Endothelial cell of umbilical vein (primary cell): Measurements from ENCODE around the gene MEX3C. TPM values are rescaled to one million over a fixed set of nuclear protein-coding genes. Genes with fewer than 3 reads are reported as not detected.

ENCODE experiments used
- BruUV-seq: library from RNA; stranded (reverse); fragments of 400-500 nt; replicated peaks from 2 replicates; lab custom pipeline; 2021; lab: Mats Ljungman, UMichigan
- CTCF ChIA-PET: fragments of 300-600, 350-600 bp; sonication (Branson Sonifier 250); formaldehyde crosslinking; loops from one replicate; lab custom pipeline; 2021; ENCODE audit warnings: antibody characterized with exemption, inconsistent platforms; lab: Charles Lee
- POLR2A ChIA-PET: fragments of 300-600, 350-600 bp; sonication (Branson Sonifier 250); formaldehyde crosslinking; loops from one replicate; lab custom pipeline; 2021; ENCODE audit warnings: antibody characterized with exemption, inconsistent platforms; lab: Charles Lee
- DNase-seq: peaks from one replicate; pipeline ENCODE4 v3.0.0-alpha.2; 2011; ENCODE audit warnings: low read depth, low spot score
- FAIRE-seq: peaks from 2 replicates; lab custom pipeline; 2011; peaks lifted over from hg19 to GRCh38; lab: Jason Lieb, UNC
- H2AFZ ChIP-seq: 2 replicates; pipeline ENCODE4 v1.6.0; 2012; ENCODE audit warnings: low read depth, low read length, control low read depth, inconsistent platforms
- H3K27ac ChIP-seq: 2 replicates; pipeline ENCODE4 v1.5.1; 2011; ENCODE audit warnings: low read depth, mild to moderate bottlenecking, control low read depth, low read length, moderate library complexity; ENCODE audit not compliant: insufficient read depth
- H3K27me3 ChIP-seq, 2 experiments: 2 replicates each; pipeline versions ENCODE4 v1.6.0 to v1.6.1; 2011; ENCODE audit warnings: low read length in 2 of 2, mixed read lengths in 1 of 2; ENCODE audit not compliant: control insufficient read depth in 2 of 2, insufficient read depth in 2 of 2
- H3K36me3 ChIP-seq, 2 experiments: 2 replicates in 1 of 2; 3 replicates in 1 of 2; pipeline ENCODE4 v1.5.1; 2011; ENCODE audit warnings: low read length in 2 of 2, mild to moderate bottlenecking in 1 of 2, moderate library complexity in 1 of 2; ENCODE audit not compliant: control insufficient read depth in 2 of 2, insufficient read depth in 2 of 2; ENCODE audit errors: extremely low read depth in 1 of 2
- H3K4me1 ChIP-seq: 3 replicates; pipeline ENCODE4 v1.5.1; 2011; ENCODE audit warnings: mild to moderate bottlenecking, low read length; ENCODE audit not compliant: control insufficient read depth, insufficient read depth; ENCODE audit errors: extremely low read depth
- H3K4me2 ChIP-seq: 2 replicates; pipeline ENCODE4 v1.6.1; 2011; ENCODE audit warnings: low read length, control low read depth, mixed read lengths; ENCODE audit not compliant: insufficient read depth
- H3K4me3 ChIP-seq, 3 experiments: fragments of 200-600 bp in 1 of 3; sonication (generic), shearing (Covaris generic) in 1 of 3; replicated peaks in 1 of 3; 2 replicates each; pipeline ENCODE4 v1.5.1; 2011 to 2016; ENCODE audit warnings: control low read depth in 3 of 3, low read length in 3 of 3, mild to moderate bottlenecking in 2 of 3, inconsistent platforms in 1 of 3, low read depth in 1 of 3, moderate library complexity in 1 of 3; ENCODE audit not compliant: insufficient read depth in 1 of 3
- H3K79me2 ChIP-seq: 2 replicates; pipeline ENCODE4 v1.6.0; 2012; ENCODE audit warnings: low read length, inconsistent platforms; ENCODE audit not compliant: control insufficient read depth, insufficient read depth
- H3K9ac ChIP-seq: replicated peaks from 2 replicates; pipeline ENCODE3; 2011; ENCODE audit warnings: low read length, control low read depth; ENCODE audit not compliant: insufficient read depth; ENCODE audit errors: extremely low read depth
- H3K9me1 ChIP-seq: replicated peaks from 3 replicates; pipeline ENCODE4 v1.6.0; 2011; ENCODE audit warnings: mild to moderate bottlenecking, low read length; ENCODE audit not compliant: control insufficient read depth, insufficient read depth; ENCODE audit errors: extremely low read depth
- H3K9me3 ChIP-seq: replicated peaks from 2 replicates; pipeline ENCODE4 v1.5.1; 2012; ENCODE audit warnings: low read length, inconsistent platforms; ENCODE audit not compliant: control insufficient read depth, insufficient read depth
- H4K20me1 ChIP-seq: replicated peaks from 2 replicates; pipeline ENCODE3; 2011; ENCODE audit warnings: mild to moderate bottlenecking, low read length; ENCODE audit not compliant: control insufficient read depth, insufficient read depth; ENCODE audit errors: extremely low read depth
- EZH2 ChIP-seq: IDR thresholded peaks from 2 replicates; pipeline ENCODE4 v1.6.1; 2012; ENCODE audit warnings: borderline replicate concordance, low read depth, mild to moderate bottlenecking, moderate library complexity, low read length, inconsistent platforms; ENCODE audit not compliant: severe bottlenecking
- FOS ChIP-seq: IDR thresholded peaks from 2 replicates; pipeline ENCODE4 v1.6.1; 2011; ENCODE audit warnings: mild to moderate bottlenecking, low read length, moderate library complexity, borderline replicate concordance; ENCODE audit not compliant: insufficient read depth
- GATA2 ChIP-seq: IDR thresholded peaks from 2 replicates; pipeline ENCODE4 v1.7.0; 2011; ENCODE audit warnings: low read depth, mild to moderate bottlenecking, moderate library complexity, mixed read lengths, low read length; ENCODE audit not compliant: insufficient read length, insufficient read depth
- JUN ChIP-seq: IDR thresholded peaks from 2 replicates; pipeline ENCODE4 v1.6.1; 2011; ENCODE audit warnings: borderline replicate concordance, low read depth; ENCODE audit not compliant: insufficient read length, insufficient read depth
- MYC ChIP-seq: IDR thresholded peaks from one replicate; pipeline ENCODE4 v1.6.1; 2011; ENCODE audit warnings: mild to moderate bottlenecking, low read depth, low read length
- POLR2A ChIP-seq: IDR thresholded peaks from 2 replicates; pipeline ENCODE4 v1.6.1; 2012; ENCODE audit warnings: low read depth, mild to moderate bottlenecking, control low read depth, low read length
- POLR2AphosphoS5 ChIP-seq: IDR thresholded peaks from 2 replicates; pipeline ENCODE4 v1.6.1; 2012; ENCODE audit warnings: low read depth, mild to moderate bottlenecking, control low read depth, low read length, moderate library complexity; ENCODE audit not compliant: insufficient read depth
- dilution Hi-C: fragments of 300-500 bp; cut with MboI; formaldehyde crosslinking; loops from one replicate; pipeline ENCODE4 v1.15.0; 2019; ENCODE audit warnings: low sequenced_read_pairs; ENCODE audit not compliant: extremely low pct_ligation_motif_present
- intact Hi-C: fragments of 100-400 bp; cut with micrococcal nuclease; formaldehyde crosslinking; loops from one replicate; pipeline ENCODE4 v1.10.0; 2022
- polyA plus RNA-seq, 4 experiments: library from polyadenylated mRNA; depleted of rRNA in 3 of 4; stranded (reverse) in 3 of 4; unstranded in 1 of 4; fragments of >200 nt; gene quantifications; 2 replicates each; pipeline versions ENCODE4 v1.2.1 to v1.2.3, GENCODE V29; 2011 to 2012; ENCODE audit warnings: missing spikeins in 1 of 4
- total RNA-seq: library from RNA; stranded (reverse); gene quantifications from 2 replicates; pipeline ENCODE4 v1.2.3, GENCODE V29; 2021
- TF ChIP-seq, protein P1 (sequence below): IDR thresholded peaks from 2 replicates; pipeline ENCODE4 v1.6.1; 2011; ENCODE audit not compliant: insufficient read depth, insufficient read length
- TF ChIP-seq, protein P2 (sequence below), 2 donors: IDR thresholded peaks; 1 replicate in 1 of 2; 2 replicates in 1 of 2; pipeline ENCODE4 v1.5.1; 2011; ENCODE audit warnings: low read length in 2 of 2, mild to moderate bottlenecking in 2 of 2, moderate library complexity in 2 of 2, control low read depth in 1 of 2, inconsistent platforms in 1 of 2, low read depth in 1 of 2; ENCODE audit not compliant: insufficient read depth in 1 of 2; ENCODE audit errors: extremely low read depth in 1 of 2

Gene MEX3C
- total and polyA plus RNA-seq, 2 donors (not counting 3 experiments of a cell fraction or from before 2014, with no cell fraction given) = 23.4 to 45.7 TPM

DNA sequence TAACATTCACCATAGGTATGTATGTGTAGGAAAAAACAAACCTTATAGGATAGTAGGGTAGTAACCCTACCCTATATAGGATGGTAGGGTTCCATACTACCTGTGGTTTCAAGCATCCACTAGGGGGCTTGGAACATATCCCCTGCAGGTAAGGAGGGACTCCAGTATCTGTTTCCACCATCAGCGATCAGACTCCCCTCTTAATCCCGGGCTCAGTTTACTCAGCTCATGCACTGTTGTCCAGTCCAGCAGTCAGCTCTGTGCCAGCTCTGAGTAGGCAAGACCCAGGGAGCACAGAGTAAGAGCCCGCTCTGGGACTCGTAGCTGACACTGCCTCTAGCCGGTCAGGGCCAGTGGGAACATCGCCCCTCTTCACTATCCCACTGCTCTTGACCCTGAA lies 61.7 kb downstream of the MEX3C start:
- Histone ChIP-seq H3K9me3 (no peaks in the 10 kb centered on the region), H3K4me1 (no peaks in the 10 kb centered on the region), H2AFZ (no peak overlapping the region), H3K9me1 (no peaks in the 10 kb centered on the region), H3K27ac (no peak overlapping the region), H3K36me3 (no peaks in the 10 kb centered on the region), H3K4me2 (no peak overlapping the region), H4K20me1 (no peaks in the 10 kb centered on the region), H3K9ac (no peak overlapping the region), H3K27me3 (no peaks in the 10 kb centered on the region), H3K4me3 (no peak overlapping the region), H3K79me2 (no peaks in the 10 kb centered on the region)
- intact Hi-C loops = no loop called here
- TF ChIP-seq POLR2AphosphoS5 (no peak), GATA2 (no peak), EZH2 (no peak), POLR2A (no peak), FOS (no peak), JUN (no peak), MYC (no peak)
- TF ChIP-seq, protein P1, sequence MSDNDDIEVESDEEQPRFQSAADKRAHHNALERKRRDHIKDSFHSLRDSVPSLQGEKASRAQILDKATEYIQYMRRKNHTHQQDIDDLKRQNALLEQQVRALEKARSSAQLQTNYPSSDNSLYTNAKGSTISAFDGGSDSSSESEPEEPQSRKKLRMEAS = no peak
- TF ChIP-seq, protein P2, sequence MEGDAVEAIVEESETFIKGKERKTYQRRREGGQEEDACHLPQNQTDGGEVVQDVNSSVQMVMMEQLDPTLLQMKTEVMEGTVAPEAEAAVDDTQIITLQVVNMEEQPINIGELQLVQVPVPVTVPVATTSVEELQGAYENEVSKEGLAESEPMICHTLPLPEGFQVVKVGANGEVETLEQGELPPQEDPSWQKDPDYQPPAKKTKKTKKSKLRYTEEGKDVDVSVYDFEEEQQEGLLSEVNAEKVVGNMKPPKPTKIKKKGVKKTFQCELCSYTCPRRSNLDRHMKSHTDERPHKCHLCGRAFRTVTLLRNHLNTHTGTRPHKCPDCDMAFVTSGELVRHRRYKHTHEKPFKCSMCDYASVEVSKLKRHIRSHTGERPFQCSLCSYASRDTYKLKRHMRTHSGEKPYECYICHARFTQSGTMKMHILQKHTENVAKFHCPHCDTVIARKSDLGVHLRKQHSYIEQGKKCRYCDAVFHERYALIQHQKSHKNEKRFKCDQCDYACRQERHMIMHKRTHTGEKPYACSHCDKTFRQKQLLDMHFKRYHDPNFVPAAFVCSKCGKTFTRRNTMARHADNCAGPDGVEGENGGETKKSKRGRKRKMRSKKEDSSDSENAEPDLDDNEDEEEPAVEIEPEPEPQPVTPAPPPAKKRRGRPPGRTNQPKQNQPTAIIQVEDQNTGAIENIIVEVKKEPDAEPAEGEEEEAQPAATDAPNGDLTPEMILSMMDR (IDR thresholded peaks at IDR 0.05; ENCODE audit: extremely low read depth in 1 of 2, insufficient read depth in 1 of 2, low read depth in 1 of 2, low read length in 2 of 2) = no peak
- FAIRE-seq (no peak), DNase-seq (no peak)
- dilution Hi-C loops = no loop called here
- no TSS peak for BruUV-seq
- ChIA-PET POLR2A (no interaction called here), CTCF (no interaction called here)
